HG03103 (cell line): ENCODE results near the gene RBM10.

ENCODE experiments used
- ATAC-seq: cut with Tn5 transposase; IDR thresholded peaks from one replicate; pipeline ENCODE4 v1.9.1; 2021; ENCODE audit warnings: low read depth; ENCODE audit not compliant: unreplicated experiment

RBM10 gene

GRCh38 chrX:47232197-47232802, 87.3 kb downstream of the RBM10 start:
- no peak for ATAC-seq

- no peak for ATAC-seq
Observed at GRCh38 chrX:47232803-47233332, 87.8 kb downstream of the RBM10 start, which contains the start of gene USP11. Gene USP11, plus strand, starts transcription at chrX:47233009. Its CDS starts 35 bp downstream, at chrX:47233044.

- ATAC-seq, result peak; percentile 76
Observed at GRCh38 chrX:47233333-47234113, 88.5 kb downstream of the RBM10 start.

GRCh38 chrX:47234583-47234982, 89.6 kb downstream of the RBM10 start:
- ATAC-seq, result no peak

- no peak for ATAC-seq
Observed at GRCh38 chrX:47235691-47236103, 90.7 kb downstream of the RBM10 start.
